Activated effector memory CD4-positive, alpha-beta T cell treated with anti-CD3 and anti-CD28 coated beads, Interleukin-2, amount 50 U/mL, for 16 hours (primary cell): ENCODE measurements around the gene PAFAH1B1.

Experiments used
- DNase-seq: peaks from one replicate; pipeline ENCODE4 v3.0.0-alpha.2; 2020

The PAFAH1B1 gene

GRCh38 chr17:2690165-2691068, 97.0 kb downstream of the PAFAH1B1 start:
- no peak for DNase-seq

GRCh38 chr17:2691069-2691871, 97.8 kb downstream of the PAFAH1B1 start:
- no peak for DNase-seq

GRCh38 chr17:2691965-2692780, 98.7 kb downstream of the PAFAH1B1 start:
- DNase-seq = peak; percentile 57

DNA sequence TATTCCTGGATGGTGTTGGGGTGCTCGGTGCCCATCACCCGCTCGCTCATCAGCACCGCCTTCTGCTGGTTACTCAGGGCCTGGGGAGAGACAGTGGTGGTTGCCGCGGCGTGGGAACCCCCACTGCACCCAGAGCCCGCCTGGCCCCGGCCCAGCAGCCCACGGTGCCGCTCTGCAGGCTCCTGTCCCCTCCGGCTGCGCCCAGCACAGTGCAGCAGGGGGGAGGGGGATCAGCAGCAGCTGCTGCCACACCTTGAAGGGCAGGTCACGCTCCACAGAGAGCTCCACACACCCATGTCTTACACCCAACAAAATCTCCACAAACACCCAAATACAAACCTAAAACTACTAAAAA, 99.3 kb downstream of the PAFAH1B1 start:
- no peak for DNase-seq

DNA sequence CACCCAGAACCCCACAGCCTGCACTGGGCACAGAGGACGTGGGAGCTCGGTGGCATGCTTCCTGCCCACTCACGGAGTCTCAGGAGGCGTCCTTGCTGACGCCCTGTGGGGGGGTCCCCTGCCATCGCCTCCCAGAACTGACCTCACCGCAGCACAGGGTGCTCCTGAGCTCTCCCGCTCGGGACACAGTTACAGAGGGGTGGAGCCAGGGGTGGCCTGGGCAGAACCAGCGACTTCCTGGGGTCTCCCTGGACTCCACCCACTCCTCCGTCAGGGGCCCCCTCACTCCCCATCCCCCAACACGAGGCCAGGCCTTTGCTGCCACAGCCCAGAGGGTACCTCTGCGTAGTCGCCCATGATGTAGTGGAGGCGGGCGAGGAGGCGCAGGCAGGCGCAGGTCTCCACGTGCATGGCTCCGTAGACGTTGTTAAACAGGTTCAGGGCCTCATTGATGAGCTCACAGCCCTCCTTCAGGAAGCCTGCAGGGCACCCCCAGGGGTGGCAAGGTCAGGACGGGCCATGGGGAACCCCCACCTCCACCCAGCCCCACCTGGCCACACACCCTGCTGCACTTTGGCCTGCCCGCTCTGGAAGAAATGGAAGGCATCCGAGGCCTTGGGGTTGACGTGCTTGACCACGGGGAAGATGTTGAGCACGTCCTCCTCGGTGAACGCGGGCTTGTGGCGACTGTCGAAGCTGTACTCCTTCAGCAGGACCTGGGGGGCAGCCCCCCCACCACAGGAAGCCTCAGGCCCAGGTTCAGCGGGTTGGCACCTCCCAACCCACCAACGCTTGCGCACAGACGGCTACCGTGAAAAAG, 100.3 kb downstream of the PAFAH1B1 start:
- DNase-seq = peak; percentile 61

- peak; percentile 57 for DNase-seq
Observed at GRCh38 chr17:2694381-2695242, 101.2 kb downstream of the PAFAH1B1 start.

DNA sequence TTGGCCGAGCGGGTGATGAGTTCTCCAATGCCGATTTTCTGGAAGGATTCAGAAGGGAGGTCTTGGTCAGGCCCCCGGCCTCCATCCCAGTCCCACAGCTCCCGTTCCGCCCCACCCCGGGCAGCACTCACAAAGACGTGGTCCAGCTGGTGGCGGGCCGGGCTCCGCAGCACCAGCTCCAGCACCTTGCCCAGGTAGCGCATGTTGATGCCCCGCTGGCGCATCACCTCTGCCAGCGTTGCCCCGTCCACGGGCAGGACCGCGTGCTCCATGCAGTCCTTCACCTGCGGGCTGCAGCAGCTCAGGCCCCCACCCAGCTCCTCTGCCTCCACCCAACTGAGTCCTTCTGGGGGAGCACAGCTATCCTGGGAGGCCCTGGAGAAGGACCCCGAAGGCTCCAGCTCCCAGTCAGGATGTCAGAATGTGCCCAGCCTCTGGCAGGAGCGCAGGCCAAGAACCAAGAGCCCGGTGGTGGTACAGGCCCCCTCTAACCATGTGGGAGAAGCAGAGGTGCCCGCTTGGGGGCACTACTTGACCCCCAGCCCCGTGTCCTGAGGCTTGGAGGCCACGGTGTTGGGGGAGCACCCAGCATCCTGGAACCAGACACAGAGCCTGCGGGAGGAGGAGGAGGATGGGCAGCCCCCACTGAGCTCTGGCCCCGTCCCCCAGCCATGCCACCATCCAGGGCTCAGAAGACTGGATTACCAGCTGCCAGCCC, 101.9 kb downstream of the PAFAH1B1 start:
- peak; percentile 58 for DNase-seq

DNA sequence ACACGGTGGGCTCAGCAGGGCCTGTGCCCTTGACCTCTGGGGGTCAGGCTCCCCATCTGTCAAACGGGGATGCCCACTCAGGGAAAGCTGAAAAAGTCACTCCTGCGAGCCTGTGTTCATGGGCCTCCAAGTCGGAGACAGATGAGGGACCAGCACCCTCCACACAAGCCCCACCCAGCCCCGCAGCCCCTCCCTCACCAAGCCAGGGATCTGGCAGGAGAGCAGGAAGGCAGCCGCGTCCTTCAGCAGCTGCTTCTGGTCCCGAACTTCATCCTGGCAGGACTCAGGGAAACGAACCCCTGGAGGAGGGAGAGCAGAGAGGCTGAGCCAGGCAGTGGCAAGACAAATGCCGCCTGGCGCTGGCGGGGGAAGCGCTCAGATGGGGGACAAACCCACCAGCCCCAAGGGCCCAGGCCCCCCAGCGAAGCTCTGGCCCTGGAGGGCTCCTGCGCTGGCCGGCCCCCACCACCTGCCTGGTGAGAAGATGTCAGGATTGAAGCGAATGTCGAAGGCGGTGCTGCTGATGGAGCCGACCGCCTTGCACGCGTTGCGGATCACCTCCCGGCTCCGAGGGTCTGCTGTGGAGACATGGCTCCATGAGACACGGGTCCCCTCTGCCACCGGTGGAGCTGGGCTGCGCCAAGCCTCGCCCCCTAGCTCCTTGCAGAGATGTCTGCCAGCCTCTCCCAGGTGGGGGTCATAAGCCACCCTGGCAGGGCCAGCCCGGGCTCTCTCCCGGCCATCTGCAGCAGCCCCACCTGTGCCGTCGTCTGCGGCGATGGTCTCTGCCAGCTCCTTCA, 102.7 kb downstream of the PAFAH1B1 start:
- DNase-seq = peak; percentile 59

DNA sequence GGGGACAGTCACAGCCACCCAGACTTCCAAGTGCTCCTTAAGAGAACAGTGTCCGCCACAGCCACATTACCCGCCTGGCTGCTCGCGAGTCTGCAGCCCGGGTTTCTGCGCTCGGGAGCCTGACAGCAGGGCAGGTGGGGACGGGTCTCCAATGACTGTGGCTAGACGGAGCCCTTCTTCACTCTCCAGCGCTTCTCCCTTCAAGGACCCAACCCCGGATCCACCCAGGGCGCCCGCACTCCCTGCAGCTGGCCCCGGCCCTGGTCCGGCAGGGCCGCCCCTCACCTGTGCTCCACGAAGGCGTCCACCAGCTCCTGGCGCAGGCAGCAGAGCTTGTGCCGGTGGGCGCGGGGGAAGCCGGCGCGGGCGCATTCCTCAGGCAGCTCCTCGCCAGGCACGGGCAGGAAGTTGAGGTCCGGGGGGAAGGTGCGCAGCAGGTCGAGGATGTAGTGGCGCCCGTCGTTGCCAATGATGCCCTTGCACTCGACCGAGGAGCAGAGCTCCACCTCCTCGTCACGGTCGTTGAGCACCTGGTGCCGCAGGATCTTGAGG, 104.2 kb downstream of the PAFAH1B1 start:
- no peak for DNase-seq

GRCh38 chr17:2699216-2699805, 105.9 kb downstream of the PAFAH1B1 start:
- DNase-seq = peak; percentile 21

DNA sequence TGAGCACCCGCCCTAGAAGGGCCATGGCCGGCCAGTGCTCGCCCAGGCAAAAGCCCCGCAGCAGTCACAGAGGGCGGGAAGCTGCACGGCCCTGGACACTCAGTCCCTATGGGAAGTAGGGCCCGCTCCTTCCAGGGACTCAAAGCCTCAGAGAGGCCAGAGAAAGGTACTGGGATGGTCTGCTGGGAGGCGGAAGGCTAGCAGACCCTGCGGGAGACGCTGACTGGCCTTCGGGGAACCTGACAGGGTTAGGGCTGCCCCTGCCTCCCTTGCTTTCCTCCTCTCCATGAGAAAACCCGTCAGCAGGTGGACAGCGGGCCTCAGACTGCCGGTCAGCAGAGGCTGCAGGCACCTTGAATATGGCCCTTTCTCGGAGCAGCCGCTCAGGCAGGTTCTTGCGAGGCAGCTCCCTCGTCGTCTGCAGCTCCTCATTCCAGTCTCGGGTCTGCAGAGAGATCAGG, 106.6 kb downstream of the PAFAH1B1 start:
- DNase-seq = peak; percentile 61

GRCh38 chr17:2700491-2701141, 107.2 kb downstream of the PAFAH1B1 start:
- no peak for DNase-seq

GRCh38 chr17:2701161-2701995, 107.9 kb downstream of the PAFAH1B1 start:
- DNase-seq = peak; percentile 61

- DNase-seq = peak; percentile 62
Observed at GRCh38 chr17:2701996-2702741, 108.7 kb downstream of the PAFAH1B1 start.

DNA sequence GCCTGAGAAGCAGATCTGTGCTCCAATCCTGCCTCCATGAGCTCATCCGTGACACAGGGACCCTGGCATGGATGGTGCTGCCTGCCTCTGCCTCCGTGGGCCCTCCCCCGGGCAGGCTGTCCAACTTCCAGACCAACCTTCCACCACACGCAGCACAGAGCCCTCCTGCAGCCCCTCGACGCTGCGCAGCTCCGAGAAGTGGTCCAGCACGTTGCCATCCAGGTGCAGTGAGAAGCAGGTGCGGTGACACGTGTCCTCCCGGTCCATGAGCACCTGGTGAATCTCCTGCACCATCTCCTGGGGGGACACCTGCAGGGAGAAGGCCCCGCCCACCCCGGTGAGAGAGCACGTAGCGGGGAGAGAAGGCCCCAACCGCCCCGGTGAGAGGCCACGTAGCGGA, 109.7 kb downstream of the PAFAH1B1 start:
- peak; percentile 43 for DNase-seq

DNA sequence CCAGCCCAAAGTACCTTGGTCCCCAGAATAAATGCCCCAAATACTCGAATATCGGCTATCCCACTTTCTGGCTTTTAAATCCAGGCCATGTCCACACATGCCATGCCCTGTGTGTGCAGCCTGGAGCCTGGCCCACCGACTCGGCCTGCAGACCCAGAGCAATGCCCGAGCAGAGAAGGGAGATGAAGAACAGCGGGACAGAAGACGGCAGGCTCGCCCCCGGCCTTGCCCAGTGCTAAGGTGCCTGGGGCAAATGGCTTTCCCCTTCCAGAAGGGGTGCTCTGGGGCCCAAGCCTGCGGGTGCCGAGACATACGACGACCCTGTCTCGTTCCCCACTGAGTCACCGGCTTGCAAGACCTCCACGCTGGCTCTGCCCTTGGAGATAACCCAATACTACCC, 110.2 kb downstream of the PAFAH1B1 start:
- peak; percentile 57 for DNase-seq
